Lower lobe of right lung (tissue), 2 donors: ENCODE data around the gene EGF. TPM values are rescaled to one million over a fixed set of nuclear protein-coding genes. Genes with fewer than 3 reads are reported as not detected.

ENCODE experiments used
- ATAC-seq, 2 donors: fragments of 200-7000 bp; cut with Tn5 transposase; one replicate each; pipeline ENCODE4 v1.9.1; 2020 to 2022; ENCODE audit warnings: mild to moderate bottlenecking in 2 of 2, moderate library complexity in 2 of 2
- DNase-seq: peaks from one replicate; pipeline ENCODE4 v3.0.0-alpha.2; 2020
- H3K27ac ChIP-seq: fragments of 200-600 bp; one replicate; pipeline ENCODE4 v1.8.0; 2022
- H3K27me3 ChIP-seq: fragments of 200-600 bp; one replicate; pipeline ENCODE4 v1.8.0; 2022; ENCODE audit warnings: low read depth
- H3K36me3 ChIP-seq: fragments of 200-600 bp; one replicate; pipeline ENCODE4 v1.8.0; 2022; ENCODE audit warnings: mild to moderate bottlenecking
- H3K4me1 ChIP-seq: fragments of 200-600 bp; one replicate; pipeline ENCODE4 v1.8.0; 2022
- H3K4me3 ChIP-seq: fragments of 200-600 bp; one replicate; pipeline ENCODE4 v1.8.0; 2022; ENCODE audit warnings: mild to moderate bottlenecking
- H3K9me3 ChIP-seq: fragments of 200-600 bp; one replicate; pipeline ENCODE4 v1.8.0; 2022
- CTCF ChIP-seq: fragments of 200-600 bp; IDR thresholded peaks from one replicate; pipeline ENCODE4 v1.8.0; 2022; ENCODE audit warnings: antibody characterized with exemption, mild to moderate bottlenecking
- intact Hi-C: fragments of 100-400 bp; cut with DNase I; formaldehyde crosslinking; loops from one replicate; pipeline ENCODE4 v1.11.0; 2022
- total RNA-seq: library from RNA; stranded (reverse); fragmentation: NEBNext Ultra II Directional; extraction: Animal tissue kit (Norgen Biotek cat#: 25700); gene quantifications from one replicate; pipeline ENCODE4 v1.2.1, GENCODE V29; 2021
- donor health status: DM: no; HTN: yes; CAD: no; lungs with severe emphysema.

The EGF gene
- total RNA-seq, 1 donor from 2014 or later = 3.5 TPM

GRCh38 chr4:110022457-110022856, 109.8 kb downstream of the EGF start:
- no peak for DNase-seq
- H3K27ac ChIP-seq = no peak overlapping the region
- intact Hi-C loops = no loop called here
- no peak for TF ChIP-seq CTCF
- ATAC-seq = no peak
- H3K27me3 ChIP-seq = no peaks in the 10 kb centered on the region
- no peaks in the 10 kb centered on the region for H3K9me3 ChIP-seq
- H3K4me1 ChIP-seq = no peaks in the 10 kb centered on the region
- H3K4me3 ChIP-seq = no peak overlapping the region
- no peaks in the 10 kb centered on the region for H3K36me3 ChIP-seq

DNA sequence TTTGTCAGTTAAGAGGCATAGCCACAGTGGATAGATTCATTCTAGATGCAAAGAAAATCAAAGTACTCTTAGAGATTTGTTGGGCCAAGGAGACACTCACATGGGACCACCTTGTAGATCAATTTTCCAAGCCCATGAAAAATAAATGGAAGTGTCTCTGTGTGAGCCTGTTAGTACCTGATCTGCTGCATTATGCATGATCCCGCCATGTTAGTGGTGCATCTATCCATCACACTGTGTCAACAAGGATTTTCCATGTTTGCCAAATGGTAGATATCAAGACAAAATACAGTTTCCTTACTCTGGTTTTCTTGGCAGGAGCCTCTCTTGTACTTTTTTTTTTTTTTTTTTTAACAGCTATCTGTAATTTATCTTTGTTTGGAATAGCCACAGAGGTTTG, 112.4 kb downstream of the EGF start:
- intact Hi-C loops = no loop called here

GRCh38 chr4:110025718-110026117, 113.0 kb downstream of the EGF start:
- ATAC-seq (no peak), DNase-seq (no peak)
- no peak for TF ChIP-seq CTCF
- intact Hi-C loops = no loop called here
- Histone ChIP-seq H3K36me3 (no peaks in the 10 kb centered on the region), H3K4me3 (no peak overlapping the region), H3K9me3 (no peaks in the 10 kb centered on the region), H3K4me1 (no peaks in the 10 kb centered on the region), H3K27ac (no peak overlapping the region), H3K27me3 (no peaks in the 10 kb centered on the region)

More for the DNA sequence above, 112.4 kb downstream of the EGF start:
- Histone ChIP-seq H3K27me3 (no peaks in the 10 kb centered on the region), H3K4me1 (no peaks in the 10 kb centered on the region), H3K9me3 (no peaks in the 10 kb centered on the region), H3K36me3 (no peaks in the 10 kb centered on the region), H3K27ac (no peak overlapping the region), H3K4me3 (no peak overlapping the region)
- ATAC-seq = no peak
- no peak for DNase-seq
- no peak for TF ChIP-seq CTCF

DNA sequence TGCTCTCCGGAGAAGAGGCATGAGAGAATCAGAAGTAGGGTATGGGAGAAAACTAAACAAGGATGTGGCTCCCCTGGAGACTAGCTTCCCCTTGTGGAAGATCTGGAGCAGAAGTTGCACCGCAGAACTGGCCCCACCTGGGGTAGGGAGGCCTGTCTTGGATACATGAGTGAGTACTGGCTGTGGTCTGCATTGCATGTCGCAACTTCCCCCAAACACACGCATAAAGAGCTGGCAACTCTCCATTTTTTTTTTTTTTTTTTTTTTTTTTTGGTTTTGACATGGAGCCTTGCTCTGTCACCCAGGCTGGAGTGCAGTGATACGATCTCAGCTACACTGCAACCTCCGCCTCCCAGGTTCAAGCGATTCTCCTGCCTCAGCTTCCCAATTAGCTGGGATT, 119.9 kb downstream of the EGF start:
- peak; percentile 68 for ATAC-seq

GRCh38 chr4:110033355-110034025, 120.8 kb downstream of the EGF start:
- H3K4me3 ChIP-seq = no peak overlapping the region
- no peak for TF ChIP-seq CTCF
- no peak for DNase-seq
- H3K27me3 ChIP-seq = peaks cover 9% of the 10 kb centered on the region
- H3K27ac ChIP-seq = no peak overlapping the region
- no peaks in the 10 kb centered on the region for H3K9me3 ChIP-seq
- intact Hi-C loops = no loop called here
- H3K36me3 ChIP-seq = no peaks in the 10 kb centered on the region
- no peak for ATAC-seq
- H3K4me1 ChIP-seq = no peaks in the 10 kb centered on the region

More for the DNA sequence above, 119.9 kb downstream of the EGF start:
- H3K9me3 ChIP-seq = no peaks in the 10 kb centered on the region
- H3K27me3 ChIP-seq = peaks cover 9% of the 10 kb centered on the region
- intact Hi-C loops = no loop called here
- H3K36me3 ChIP-seq = no peaks in the 10 kb centered on the region
- no peaks in the 10 kb centered on the region for H3K4me1 ChIP-seq
- H3K4me3 ChIP-seq = no peak overlapping the region
- no peak overlapping the region for H3K27ac ChIP-seq
- DNase-seq = no peak
- no peak for TF ChIP-seq CTCF
